KOPT-K1 (cell line): Measurements from ENCODE around the gene CEBPA.

Experiments used
- H3K27ac ChIP-seq: fragments of 200-600 bp; sonication (generic); 2 replicates; pipeline ENCODE4 v1.5.1; 2016; ENCODE audit warnings: antibody characterized with exemption, mild to moderate bottlenecking, low read depth, low read length; ENCODE audit not compliant: poor library complexity, severe bottlenecking
- H3K36me3 ChIP-seq: fragments of 200-600 bp; sonication (generic); 2 replicates; pipeline ENCODE4 v1.5.1; 2017; ENCODE audit warnings: antibody characterized with exemption, mild to moderate bottlenecking, low read length, moderate library complexity; ENCODE audit not compliant: insufficient read depth
- H3K9me3 ChIP-seq: fragments of 200-600 bp; sonication (generic); 2 replicates; pipeline ENCODE4 v1.5.1; 2017; ENCODE audit warnings: antibody characterized with exemption, low read length, mild to moderate bottlenecking; ENCODE audit not compliant: insufficient read depth, poor library complexity, severe bottlenecking

Gene CEBPA

DNA sequence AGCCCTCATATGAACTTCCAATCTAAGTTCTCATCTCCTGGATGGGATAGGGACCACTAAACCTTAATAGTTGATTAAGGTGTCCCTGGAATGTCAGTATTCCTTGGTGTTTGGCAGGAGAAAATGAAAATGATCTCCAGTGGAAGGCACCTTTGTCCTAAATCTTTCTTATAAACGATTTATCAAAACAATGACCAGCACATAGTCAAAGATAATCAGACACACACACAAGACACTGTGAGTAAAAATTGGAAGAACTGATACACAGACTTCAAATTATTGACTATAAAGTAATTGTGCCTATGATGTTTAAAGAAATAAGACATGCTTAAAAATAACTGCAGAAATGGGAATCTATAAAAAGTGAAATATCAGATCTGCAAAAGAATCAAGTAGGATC, 13.7 kb downstream of the CEBPA start:
- Histone ChIP-seq H3K9me3 (peaks cover 31% of the 10 kb centered on the region), H3K27ac (no peak overlapping the region), H3K36me3 (no peaks in the 10 kb centered on the region)

DNA sequence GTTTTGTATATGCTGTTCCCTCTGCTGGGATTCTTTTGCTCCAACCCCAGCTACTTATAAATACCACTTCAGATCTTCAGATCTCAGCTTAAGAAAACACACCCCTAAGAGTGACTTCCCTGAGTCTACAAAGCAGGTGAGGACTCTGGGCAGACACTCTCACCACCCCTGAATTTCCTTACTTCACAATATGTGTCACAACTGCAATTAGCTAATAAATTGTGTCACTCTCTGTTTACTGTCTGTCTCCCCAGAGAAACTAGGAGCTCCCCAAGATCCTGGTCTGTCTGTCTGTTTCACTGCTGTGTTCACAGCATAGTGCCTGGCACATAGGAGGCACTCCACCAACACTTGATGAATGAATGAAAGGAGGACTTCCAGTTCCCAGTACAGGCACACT, 14.4 kb downstream of the CEBPA start:
- no peak overlapping the region for H3K27ac ChIP-seq
- H3K36me3 ChIP-seq: no peaks in the 10 kb centered on the region
- peaks cover 31% of the 10 kb centered on the region for H3K9me3 ChIP-seq

DNA sequence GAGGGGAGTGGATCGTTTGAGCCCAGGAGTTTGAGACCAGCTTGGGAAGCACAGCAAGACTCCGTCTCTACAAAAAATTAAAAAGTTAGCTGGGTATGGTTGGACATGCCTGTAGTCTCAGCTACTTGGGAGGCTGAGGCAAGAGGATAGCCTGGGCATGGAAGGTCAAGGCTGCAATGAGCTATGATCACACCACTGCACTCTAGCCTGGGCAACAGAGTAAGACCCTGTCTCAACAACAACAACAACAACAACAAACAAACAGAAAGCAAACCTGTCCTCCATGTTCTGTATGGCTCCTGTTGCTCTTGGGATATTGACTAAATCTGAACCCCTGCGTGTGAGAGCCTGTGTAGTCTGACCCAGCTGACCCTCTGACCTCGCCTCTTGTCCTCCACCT, 14.9 kb downstream of the CEBPA start:
- Histone ChIP-seq H3K9me3 (peaks cover 31% of the 10 kb centered on the region), H3K27ac (no peak overlapping the region), H3K36me3 (no peaks in the 10 kb centered on the region)

DNA sequence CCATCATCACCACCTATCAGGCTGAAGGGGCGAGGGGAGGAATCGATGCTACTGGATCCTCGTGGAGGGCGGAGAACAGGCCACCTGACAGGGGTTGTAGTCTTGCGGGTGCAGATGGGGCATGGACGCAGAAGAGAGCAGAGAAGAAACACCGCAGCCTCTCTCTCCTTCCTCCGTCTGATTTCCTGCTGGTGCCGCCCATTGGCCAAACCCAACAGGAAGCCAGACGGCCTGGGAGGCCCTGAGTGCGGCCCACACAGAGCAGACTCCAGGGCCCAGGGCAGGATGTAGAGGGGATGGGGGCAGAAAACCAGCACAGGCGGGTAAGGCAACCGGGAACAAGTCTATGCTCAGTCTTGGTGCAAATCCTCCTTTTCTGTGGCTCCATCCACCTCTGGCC, 15.4 kb downstream of the CEBPA start:
- no peaks in the 10 kb centered on the region for H3K36me3 ChIP-seq

DNA sequence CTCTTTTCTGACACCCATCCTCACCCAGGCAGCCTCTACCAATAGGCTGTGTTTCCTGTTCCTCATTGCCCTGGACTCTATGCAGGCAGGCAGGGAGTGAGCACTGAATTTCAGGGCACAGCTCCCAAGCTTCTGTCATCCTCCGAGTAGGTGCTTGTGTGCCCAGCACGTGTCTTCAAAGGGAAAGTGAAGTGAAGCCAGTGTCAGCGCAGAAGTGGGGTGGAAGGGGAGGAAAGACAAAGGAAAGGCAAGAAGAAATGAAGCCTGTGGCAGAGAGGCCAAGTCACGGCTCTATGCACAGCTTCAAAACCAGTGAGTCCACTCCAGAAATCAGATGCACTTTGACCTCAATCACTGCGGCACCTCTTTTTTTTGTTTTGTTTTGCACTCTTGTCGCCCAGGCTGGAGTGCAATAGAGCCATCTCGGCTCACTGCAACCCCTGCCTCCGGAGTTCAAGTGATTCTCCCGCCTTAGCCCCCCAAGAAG, 16.9 kb downstream of the CEBPA start:
- no peaks in the 10 kb centered on the region for H3K36me3 ChIP-seq
- H3K9me3 ChIP-seq: peaks cover 31% of the 10 kb centered on the region
- H3K27ac ChIP-seq: no peak overlapping the region

More for the DNA sequence above, 15.4 kb downstream of the CEBPA start:
- Histone ChIP-seq H3K9me3 (peaks cover 31% of the 10 kb centered on the region), H3K27ac (no peak overlapping the region)

DNA sequence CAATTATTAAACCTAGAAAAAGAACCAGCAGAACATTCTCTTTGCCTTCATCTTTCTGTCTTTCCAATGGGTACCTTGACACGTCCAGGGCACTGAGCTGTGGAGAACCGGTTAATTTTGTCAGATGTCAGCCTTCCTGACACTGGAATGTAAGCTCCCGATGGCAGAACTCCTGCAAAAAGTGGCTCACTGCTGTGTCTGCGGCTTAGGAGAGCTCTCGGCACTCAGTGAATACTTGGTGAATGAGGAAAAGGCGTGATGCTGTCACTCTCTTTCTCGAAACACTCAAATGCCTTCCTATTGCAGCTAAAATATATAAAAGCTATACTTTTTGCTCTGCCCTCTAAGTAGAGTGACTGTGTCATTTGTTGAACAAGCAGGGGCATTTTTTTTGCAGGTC, 17.6 kb downstream of the CEBPA start:
- Histone ChIP-seq H3K9me3 (peaks cover 28% of the 10 kb centered on the region), H3K27ac (no peak overlapping the region), H3K36me3 (no peaks in the 10 kb centered on the region)

DNA sequence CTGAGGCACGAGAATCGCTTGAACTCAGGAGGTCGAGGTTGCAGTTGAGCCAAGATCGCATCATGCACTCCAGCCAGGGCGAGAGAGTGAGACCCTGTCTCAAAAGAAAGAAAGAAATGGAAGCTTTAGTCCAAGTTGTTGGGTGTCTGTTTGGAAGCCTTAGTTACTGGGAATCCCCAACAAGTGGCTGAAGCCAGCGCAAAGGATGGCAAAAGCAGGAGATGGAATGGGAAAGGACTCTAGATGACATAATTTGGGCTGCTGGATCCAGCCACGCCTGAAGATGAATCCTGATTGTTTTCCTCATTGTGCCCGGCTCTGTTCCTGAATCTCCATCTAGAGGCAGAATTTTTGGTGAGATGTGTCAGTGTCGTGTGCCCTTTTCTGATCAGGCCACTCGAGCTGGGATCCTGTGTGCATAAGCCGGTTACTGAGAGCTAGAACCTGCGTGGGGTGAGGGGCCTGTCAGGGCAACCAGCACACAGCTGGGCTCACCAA, 18.1 kb downstream of the CEBPA start:
- Histone ChIP-seq H3K9me3 (peaks cover 22% of the 10 kb centered on the region), H3K36me3 (no peaks in the 10 kb centered on the region), H3K27ac (no peak overlapping the region)

DNA sequence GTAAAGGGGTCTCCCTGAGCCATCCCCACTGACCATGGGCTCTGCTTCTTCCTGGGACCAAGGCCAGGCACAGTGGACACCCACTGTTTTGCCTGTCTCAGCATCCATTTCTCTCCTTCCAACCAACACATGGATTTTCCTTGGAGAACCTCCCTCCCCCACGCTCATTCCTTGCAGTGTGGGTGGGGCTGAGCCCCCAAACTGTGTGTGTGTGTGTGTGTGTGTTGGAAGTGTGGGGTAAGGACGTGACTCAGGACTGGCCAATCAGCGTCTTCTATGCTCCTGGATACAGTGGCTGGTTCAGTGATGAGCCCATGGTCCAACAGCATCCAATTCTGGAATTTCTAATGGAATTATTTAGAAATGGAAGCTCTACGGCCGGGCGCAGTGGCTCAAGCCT, 18.7 kb downstream of the CEBPA start:
- Histone ChIP-seq H3K36me3 (no peaks in the 10 kb centered on the region), H3K9me3 (peaks cover 16% of the 10 kb centered on the region), H3K27ac (no peak overlapping the region)

DNA sequence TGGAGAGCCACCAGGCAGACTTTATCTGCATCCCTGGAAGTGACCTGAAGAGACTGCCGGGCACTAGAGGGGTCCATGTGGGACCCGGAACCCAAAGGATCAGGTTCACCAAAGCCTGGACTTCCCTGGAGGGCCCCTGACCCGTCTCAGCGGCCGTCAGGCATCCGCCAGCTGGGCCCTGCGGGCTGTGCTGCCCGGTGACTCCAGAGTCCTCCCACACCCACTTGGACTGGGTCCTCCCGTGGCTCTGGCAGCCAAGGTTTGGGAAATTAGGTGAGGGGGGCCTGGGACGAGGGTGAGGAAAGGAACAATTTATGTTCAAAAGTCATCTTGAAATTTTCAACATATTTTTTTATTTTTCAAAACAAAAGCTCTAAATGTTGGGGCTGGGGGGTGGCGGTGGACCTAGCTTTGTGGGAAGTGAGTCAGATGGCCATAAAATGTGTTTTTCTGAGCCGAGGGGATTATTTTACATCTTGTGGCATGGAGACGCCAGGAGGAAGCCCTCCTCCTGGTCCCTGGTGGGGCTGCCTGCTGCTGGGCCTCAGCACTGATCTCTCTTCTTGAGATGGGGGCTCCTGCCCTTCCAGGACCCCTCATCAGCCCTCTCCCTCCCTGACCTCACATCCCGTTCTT, 20.2 kb downstream of the CEBPA start:
- no peak overlapping the region for H3K27ac ChIP-seq
- H3K9me3 ChIP-seq: peaks cover 3% of the 10 kb centered on the region
- no peaks in the 10 kb centered on the region for H3K36me3 ChIP-seq

DNA sequence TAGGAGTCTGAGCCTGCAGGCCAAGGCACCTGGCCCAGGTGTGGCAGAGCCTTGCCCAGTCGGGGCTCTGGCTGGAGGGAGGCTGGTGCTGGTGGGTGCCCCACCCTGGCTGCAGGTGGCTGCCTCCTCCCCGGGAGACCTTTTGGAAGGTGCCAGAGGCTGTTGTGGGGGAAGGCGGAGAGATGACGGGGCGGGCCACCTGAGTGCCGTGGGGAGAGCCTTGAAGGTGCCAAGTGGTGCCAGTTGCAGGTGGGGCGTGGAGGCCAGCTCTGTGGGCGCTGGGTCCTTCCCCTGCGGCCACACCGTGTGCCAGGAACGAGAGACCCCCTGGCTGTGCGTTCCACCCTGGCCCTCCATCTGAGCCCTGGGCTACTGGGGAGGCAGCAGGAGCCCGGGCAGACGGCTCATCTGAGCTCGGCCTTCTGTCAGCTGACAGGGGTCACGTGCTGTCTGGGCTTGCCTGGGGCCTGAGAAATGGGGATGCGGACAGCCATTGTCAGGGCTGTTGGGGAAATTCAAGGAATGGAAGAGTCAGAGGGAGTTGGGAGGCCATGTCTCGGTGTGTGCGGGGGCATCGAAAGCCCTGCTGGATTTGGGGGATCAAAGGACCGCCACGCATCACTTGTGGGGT, 20.9 kb downstream of the CEBPA start:
- no peaks in the 10 kb centered on the region for H3K9me3 ChIP-seq
- no peak overlapping the region for H3K27ac ChIP-seq
- no peaks in the 10 kb centered on the region for H3K36me3 ChIP-seq

DNA sequence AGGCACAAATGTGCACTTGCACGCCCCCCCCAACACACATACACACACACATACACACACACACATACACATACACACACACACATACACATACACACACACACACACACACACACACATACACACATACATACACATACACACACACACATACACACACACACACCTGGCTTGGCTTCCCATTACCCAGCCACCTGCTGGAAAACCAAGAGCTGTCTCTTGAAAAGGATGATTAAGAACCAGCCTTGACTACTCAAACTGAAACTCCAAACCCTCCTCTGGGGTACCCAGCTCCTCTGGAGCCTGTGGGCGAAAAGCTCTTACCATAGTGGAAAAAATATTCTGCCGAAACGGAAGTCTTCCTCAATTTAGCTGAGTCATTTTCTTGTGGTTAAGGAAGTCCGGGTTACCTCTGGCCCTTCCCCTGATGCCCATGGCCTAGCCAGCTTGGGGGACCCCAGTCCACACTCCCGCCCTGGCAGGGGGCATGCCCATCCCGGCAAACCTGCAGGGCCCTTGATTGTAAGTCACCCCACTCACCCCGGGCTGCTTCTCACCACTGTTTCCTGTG, 21.9 kb downstream of the CEBPA start:
- Histone ChIP-seq H3K9me3 (no peaks in the 10 kb centered on the region), H3K36me3 (no peaks in the 10 kb centered on the region), H3K27ac (no peak overlapping the region)

DNA sequence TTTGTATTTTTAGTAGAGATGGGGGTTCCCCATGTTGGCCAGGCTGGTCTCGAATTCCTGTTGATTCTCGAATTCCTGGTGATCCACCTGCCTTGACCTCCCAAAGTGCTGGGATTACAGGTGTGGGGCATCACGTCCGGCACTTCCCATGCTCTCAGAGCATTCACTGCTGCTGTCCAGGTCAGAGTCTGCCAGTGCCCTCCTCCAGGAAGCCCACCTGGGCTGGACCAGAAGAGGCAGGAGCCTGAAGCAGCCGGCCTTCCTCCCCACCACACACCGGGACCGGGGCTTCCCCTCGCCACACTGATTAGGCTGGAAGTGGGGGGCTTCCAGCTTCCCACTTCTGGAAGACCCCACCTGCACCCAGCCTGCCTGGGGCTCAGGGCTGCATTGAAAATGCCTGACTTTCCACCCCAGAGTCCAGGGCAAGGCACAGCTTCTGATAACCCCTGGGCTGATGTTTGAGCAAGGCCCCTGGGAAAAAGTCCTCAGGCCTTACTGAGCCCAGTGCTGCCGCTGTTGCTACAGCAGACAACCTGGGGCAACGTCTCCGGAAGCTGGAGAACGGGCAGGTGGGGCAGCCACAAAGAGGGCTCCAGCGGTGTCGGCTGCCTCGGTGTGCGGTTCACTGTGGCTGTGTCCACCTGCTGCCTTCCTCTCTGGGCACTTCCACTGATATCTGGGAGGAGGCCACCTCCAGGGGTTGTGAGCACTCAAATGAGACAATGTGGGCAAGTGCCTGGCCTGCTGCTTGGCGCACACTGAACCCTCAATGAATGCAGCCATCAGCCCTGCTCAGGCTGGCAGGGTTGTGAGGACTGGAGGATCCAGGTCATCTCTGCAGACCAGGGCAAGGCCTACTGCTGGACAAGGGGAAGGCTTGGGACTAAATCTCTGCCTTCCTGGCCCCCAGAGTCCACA, 22.6 kb downstream of the CEBPA start:
- Histone ChIP-seq H3K27ac (no peak overlapping the region), H3K9me3 (no peaks in the 10 kb centered on the region), H3K36me3 (no peaks in the 10 kb centered on the region)

DNA sequence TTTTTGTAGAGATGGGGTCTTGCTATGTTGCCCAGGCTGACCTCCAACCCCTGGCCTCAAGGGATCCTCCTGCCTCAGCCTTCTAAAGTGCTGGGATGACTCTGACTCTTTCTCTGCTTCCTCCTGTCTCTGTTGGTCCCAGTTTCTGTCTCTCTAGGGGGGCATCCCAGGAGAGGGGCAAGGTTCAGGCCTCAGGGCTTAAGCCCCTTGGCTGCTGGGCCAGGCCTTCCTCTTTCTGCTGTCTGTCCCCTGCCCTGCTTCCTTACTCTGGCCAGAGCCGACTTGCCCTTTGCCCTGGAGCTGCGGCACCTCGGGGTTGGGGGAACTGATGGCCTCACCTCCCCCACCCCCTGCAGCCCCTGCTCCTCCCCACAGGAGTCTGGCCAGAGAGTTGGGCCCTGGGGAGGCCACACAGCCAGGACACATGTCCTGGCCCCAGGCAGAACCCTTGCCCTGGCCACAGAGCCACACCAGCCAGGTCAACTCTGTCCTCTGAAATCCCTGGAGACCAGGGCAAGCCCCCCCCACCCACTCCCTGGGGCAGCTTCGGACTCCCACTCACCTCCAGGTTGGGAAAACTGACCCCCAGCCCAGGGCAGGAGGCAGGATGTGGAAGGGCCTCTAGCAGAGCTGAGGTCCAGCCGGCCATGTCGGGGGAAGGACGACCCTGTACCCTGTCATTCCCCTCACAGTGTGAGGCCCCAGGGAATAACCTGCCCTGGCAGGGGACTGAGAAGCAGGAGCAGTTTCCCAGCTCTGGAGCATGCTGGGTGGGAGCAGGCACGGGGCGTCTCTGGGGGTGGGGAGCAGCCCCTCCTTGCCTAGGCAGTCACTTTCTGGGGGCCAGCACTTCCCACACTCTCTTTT, 23.7 kb downstream of the CEBPA start:
- Histone ChIP-seq H3K27ac (no peak overlapping the region), H3K9me3 (no peaks in the 10 kb centered on the region), H3K36me3 (no peaks in the 10 kb centered on the region)

DNA sequence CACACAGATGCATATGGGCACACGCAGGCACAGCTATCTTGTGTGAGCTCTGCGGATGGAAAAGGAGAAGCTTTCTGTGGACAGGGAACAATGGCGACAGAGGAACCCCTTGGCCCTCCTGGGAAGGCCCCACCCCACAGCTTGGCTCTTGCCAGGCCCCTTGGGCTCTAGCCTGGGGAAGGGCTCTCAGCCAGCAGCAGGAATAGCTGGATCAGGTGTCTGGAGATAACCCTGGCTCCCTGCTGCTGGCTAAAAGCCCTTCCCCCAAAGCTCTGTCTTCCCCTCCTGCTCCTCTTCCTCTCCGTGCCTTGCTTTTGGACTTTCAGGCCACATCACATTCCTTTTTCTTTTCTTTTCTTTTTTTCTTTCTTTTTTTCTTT, 24.3 kb downstream of the CEBPA start:
- Histone ChIP-seq H3K9me3 (no peaks in the 10 kb centered on the region), H3K27ac (no peak overlapping the region), H3K36me3 (no peaks in the 10 kb centered on the region)
